DMS79 treated with DMSO at 0.1 percent for 48 hours (cell line): ENCODE data around the gene CLECL1.
A peak's percentile ranks its signal among the peaks of the same experiment; 100 is the strongest.
"Not testable (repeated sequence)": the region's sequence is repeated elsewhere in the genome, so short reads cannot be mapped to it uniquely, and the experiment has no call there.

Experiments
- DNase-seq: peaks from one replicate; lab custom pipeline; 2025; lab: John Stamatoyannopoulos, UW

CLECL1 gene

GRCh38 chr12:9751204-9752144 is 18.6 kb upstream of the CLECL1 start:
- DNase-seq: no peak

GRCh38 chr12:9750276-9751203 is 17.6 kb upstream of the CLECL1 start:
- DNase-seq: peak; percentile 44

DNA sequence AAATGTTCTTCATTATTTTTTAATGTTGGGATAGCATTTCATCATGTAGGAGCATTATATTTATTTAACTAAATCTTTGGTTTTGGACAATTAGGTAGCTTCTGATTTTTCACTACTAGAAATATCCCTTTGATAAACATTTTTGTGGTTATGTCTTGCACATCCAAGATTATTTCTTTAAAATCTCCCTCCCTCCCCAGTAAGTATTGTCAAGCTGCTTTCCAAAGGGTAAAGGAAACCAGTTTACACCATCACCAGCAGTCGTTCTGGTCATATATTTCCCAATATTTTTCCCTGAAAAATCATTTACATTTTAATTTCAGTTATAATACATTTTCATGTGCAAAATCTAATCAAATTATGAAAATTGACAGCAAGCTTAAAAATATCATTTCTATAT is 16.7 kb upstream of the CLECL1 start:
- no peak for DNase-seq

DNA sequence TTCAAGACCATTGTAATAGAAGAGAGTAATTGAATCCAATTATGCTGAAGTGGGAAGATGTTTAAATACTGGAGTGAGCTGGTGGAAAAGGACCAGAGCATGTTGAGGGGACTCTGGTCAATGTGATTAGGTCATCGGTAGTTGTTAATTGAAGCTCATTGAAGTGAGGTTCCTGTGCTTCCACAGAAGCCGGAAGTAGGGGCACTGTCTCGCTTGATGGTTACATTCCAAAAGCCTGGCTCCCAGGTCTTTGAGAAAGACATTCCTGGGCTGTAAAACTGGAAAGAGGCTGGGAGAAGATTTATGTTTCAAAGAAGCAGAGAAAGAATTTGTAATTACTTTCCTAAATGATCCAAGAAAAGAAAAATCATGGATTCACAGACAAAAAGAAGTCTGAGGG is 12.3 kb upstream of the CLECL1 start:
- DNase-seq: no peak

DNA sequence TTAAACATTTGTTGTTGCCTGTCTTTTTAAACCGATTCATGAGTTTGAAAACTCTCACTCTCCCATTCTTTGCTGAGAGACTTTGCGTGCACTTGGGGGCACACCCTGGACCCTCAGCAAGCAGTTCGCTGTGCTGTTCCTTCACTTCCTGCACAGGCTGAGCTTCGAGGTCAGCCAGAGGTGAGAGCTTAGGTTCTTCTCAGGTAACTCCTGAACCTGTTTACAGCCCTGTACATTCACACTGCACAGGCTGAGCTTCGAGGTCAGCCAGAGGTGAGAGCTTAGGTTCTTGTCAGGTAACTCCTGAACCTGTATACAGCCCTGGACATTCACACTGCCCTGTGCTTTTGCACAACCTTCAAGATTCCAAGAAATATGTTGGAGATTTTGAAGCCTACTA is 9.8 kb upstream of the CLECL1 start:
- no peak for DNase-seq

DNA sequence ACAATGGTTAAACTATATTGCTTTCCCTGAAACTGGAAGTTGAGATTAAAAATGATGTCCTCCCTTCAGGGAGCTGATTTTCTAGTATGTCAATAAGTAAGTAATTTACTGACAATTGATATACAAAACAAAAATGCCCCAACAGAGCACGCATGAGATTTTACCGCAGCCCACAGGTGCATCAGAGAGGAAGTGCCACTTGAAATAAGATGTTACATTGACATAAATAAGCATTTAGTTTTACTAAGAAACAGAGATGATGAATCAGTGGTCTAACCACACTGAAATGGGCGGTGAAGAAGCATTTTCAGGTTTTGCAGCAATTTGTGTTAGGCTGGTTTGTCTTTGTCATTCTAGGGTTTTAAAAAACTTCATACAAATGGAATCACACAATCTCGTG is 8.8 kb upstream of the CLECL1 start:
- DNase-seq: no peak

DNA sequence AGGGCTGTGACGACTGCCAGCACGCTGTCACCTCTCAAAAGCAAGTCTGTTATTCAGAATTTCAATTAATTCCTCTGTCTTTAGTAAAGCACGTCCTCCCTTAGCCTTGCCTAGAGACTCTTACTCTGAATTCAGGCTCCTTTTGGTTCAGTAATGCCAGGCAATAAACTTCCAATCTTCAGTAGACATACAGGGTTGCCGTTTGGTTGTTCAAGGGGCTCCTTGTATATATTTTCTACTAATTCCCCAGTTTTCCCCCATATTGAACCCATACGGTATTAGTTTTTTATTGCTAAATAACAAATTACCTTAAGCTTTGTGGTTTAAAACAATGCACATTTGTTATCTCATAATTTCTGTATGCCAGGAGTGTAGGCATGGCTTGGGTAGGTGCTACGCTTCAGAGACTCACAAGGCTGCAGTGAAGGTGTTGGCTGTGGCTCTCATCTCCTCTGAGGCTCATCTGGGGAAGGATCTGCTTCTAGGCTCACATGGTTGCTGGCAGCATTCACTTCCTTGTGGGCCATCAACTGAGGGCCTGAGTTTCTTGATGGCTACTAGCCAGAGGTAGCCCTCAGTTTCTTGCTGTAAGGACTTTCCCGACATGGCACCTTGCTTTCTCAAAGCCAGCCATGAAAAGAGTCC is 7.3 kb upstream of the CLECL1 start:
- peak; percentile 55 for DNase-seq

DNA sequence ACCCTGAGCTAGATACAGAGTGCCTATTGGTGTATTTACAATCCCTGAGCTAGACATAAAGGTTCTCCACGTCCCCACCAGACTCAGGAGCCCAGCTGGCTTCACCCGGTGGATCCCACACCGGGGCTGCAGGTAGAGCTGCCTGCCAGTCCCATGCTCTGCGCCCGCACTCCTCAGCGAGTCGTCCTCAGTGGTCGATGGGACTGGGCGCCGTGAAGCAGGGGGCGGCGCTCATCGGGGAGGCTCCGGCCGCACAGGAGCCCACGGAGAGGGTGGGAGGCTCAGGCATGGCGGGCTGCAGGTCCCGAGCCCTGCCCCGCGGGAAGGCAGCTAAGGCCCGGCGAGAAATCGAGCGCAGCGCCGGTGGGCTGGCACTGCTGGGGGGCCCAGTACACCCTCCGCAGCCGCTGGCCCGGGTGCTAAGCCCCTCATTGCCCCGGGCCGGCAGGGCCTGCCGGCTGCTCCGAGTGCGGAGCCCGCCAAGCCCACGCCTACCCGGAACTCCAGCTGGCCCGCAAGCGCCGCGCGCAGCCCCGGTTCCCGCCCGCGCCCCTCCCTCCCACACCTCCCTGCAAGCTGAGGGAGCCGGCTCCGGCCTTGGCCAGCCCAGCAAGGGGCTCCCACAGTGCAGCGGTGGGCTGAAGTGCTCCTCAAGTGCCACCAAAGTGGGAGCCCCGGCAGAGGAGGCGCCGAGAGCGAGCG is 6.7 kb upstream of the CLECL1 start:
- peak; percentile 50 for DNase-seq

GRCh38 chr12:9738905-9739304 is 6.0 kb upstream of the CLECL1 start:
- not testable (repeated sequence) for DNase-seq

- DNase-seq: no peak
These were observed 4.2 kb upstream of the CLECL1 start for GRCh38 chr12:9736936-9737705.

DNA sequence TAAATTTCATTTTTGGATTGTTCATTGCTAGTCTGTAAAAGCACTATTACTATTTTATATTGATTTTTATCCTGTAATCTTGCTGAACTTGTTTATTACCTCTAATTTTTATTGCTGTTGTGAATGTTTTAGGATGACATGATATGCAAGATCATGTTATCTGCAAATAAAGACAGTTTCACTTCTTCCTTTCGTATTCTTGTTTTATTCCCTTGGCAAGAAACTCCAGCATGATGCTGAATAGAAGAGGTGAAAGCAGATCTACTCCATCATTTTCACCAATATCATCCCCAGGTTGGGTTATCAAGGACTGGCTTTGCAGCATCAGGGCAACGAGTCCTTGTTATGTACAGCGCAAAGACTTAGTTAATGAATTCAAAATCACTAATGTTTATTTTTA is 2.7 kb upstream of the CLECL1 start:
- no peak for DNase-seq

DNA sequence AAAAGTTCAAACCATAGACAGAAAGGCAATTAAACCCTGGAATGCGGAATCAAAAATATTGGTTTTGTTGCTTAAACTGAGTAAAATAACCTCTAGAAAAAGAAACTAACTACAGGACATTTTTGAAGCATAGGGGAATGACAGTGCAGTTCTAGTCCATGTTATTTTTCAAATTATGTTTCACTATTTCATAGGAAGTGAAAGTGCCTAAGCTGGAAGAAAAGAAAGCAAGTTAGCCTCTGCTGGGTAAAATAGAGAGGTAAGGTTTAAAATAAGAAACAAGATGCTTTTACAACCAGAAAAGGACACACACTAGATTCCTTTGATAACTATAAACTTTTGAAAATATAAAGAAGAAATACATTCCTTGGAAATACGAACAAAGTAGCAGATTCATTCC is 1.1 kb downstream of the CLECL1 start:
- DNase-seq: no peak

DNA sequence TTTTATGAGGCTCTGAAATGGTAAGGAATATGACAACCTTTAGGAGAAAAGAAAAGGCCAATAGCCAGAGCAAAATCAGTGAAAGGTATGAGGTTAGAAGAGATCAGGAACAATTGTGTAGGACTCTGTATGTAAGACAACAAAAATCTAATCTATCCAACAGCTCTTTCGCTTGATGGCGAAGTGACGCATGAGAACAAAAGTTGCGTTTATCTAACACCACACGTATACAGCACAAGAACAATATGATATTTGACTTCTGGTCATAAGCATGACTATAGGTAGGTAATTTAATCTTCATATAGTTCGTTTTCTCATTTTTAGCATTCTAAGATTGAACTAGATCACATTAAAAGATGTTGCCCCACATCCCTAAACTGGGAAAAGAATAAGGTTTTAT is 1.5 kb downstream of the CLECL1 start:
- no peak for DNase-seq

GRCh38 chr12:9730591-9730990 is 2.3 kb downstream of the CLECL1 start:
- no peak for DNase-seq

GRCh38 chr12:9730011-9730410 is 2.9 kb downstream of the CLECL1 start:
- no peak for DNase-seq

GRCh38 chr12:9729082-9729481 is 3.8 kb downstream of the CLECL1 start:
- DNase-seq: no peak

DNA sequence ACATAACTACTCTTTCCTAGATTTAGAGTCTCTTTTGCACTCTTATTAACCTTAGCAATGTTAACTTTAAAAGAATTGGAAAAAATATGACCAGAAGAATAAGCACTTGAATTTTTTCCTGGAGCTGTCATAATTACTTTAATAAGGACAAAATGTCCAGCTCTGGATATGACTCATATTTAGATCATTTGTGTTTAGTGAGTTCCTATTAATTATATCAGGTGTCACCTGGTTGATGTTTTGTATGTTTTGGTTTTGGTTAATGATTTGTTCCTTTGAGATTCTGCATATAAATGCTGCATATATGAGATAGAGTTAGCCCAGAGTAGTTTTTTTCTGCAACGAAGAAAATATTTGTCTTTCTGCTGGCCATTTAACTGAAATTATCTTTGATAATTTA is 5.1 kb downstream of the CLECL1 start:
- no peak for DNase-seq

- DNase-seq: no peak
These were observed 7.6 kb downstream of the CLECL1 start for GRCh38 chr12:9725213-9725870.

GRCh38 chr12:9724023-9724422 is 8.9 kb downstream of the CLECL1 start:
- no peak for DNase-seq

GRCh38 chr12:9721394-9722092 is 11.4 kb downstream of the CLECL1 start:
- DNase-seq: no peak
